ENCODE measurements around the gene POLR1G. TPM values are rescaled to one million over a fixed set of nuclear protein-coding genes. Genes with fewer than 3 reads are reported as not detected.

The POLR1G gene, protein sequence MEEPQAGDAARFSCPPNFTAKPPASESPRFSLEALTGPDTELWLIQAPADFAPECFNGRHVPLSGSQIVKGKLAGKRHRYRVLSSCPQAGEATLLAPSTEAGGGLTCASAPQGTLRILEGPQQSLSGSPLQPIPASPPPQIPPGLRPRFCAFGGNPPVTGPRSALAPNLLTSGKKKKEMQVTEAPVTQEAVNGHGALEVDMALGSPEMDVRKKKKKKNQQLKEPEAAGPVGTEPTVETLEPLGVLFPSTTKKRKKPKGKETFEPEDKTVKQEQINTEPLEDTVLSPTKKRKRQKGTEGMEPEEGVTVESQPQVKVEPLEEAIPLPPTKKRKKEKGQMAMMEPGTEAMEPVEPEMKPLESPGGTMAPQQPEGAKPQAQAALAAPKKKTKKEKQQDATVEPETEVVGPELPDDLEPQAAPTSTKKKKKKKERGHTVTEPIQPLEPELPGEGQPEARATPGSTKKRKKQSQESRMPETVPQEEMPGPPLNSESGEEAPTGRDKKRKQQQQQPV
- total RNA-seq (2013): 3.5 TPM
- polyA plus RNA-seq (1 to 10 TPM in 2 of 3 donors, under 1 TPM in 1; 0.81 to 1.5 (median 1.1) TPM), polyA minus RNA-seq (2.2 and 5.5 TPM in 2 replicates), total RNA-seq (0.25 to 6.1 (median 2.9) reads per million in 11 experiments)

DNA sequence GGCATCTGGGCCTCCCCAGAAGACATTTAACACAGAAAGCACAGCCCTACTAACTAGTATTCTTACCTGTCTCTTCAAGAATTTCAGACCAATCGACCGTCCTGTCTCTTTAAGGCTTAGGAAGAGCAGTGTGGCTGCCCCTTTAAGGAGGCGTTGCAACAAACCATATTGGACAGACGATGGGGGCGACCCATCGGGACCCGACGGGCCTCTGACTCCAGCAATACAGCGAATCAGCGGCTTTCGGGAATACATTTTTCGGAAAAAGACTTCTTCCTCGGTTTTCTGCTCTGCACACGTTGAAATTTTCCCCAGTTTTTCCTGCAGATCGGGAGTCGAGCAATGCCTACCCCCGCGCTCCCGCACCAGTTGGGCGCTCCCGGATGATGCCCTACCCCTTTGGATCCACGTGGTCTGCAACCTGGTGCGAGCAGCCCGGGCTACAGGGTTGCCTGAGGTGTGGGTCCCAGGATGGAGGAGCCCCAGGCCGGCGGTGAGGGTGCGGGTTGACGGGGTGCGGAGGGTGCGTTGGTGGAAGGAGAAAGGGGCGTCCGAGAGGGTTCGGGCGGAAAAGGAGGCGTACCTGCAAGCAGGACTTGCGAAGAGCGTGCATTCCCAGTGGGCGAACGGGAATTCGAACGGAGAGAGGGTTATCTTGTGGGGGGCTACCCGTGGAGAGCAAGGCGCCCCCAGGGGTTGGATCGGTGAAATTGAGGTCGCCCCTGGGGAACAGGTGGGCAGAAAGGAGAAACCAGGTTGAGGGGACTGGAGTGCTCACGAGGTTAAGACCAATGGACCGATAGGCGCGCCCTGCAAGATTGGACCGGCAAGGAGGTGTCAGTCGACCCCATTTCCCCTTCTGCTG is at the start of gene POLR1G:
Gene POLR1G (plus strand): TSS at position 419 of the 865 bp plus-strand sequence. CDS start 53 bp downstream, at position 472.
- H3K4me2 ChIP-seq (replicated peaks; ENCODE audit: extremely low read depth, low read length, poor library complexity, severe bottlenecking): peak within 1 kb of the TSS; percentile 89
- H3K27me3 ChIP-seq (ENCODE audit: control insufficient read depth in 2 of 2, insufficient read depth in 2 of 2, low read length in 2 of 2): peaks cover 28 to 38% of the 10 kb centered on the region in 2 donors
- peak; percentile 49 to 67 (median 51) for DNase-seq
- TF ChIP-seq, protein P1, sequence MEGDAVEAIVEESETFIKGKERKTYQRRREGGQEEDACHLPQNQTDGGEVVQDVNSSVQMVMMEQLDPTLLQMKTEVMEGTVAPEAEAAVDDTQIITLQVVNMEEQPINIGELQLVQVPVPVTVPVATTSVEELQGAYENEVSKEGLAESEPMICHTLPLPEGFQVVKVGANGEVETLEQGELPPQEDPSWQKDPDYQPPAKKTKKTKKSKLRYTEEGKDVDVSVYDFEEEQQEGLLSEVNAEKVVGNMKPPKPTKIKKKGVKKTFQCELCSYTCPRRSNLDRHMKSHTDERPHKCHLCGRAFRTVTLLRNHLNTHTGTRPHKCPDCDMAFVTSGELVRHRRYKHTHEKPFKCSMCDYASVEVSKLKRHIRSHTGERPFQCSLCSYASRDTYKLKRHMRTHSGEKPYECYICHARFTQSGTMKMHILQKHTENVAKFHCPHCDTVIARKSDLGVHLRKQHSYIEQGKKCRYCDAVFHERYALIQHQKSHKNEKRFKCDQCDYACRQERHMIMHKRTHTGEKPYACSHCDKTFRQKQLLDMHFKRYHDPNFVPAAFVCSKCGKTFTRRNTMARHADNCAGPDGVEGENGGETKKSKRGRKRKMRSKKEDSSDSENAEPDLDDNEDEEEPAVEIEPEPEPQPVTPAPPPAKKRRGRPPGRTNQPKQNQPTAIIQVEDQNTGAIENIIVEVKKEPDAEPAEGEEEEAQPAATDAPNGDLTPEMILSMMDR (IDR thresholded peaks at IDR 0.05): no peak
- peak within 1 kb of the TSS; percentile 74 for H3K9ac ChIP-seq (ENCODE audit: insufficient read depth, low read length, poor library complexity, severe bottlenecking)
- no peaks in the 10 kb centered on the region for H3K79me2 ChIP-seq (ENCODE audit: insufficient read depth, low read length)
- H3K36me3 ChIP-seq (replicated peaks in 1 of 2; ENCODE audit: control insufficient read depth in 1 of 2, insufficient read depth in 2 of 2, low read length in 2 of 2): no peaks in the 10 kb centered on the region
- H3K27ac ChIP-seq (ENCODE audit: low read depth in 1 of 2, low read length in 2 of 2): peak within 1 kb of the TSS; percentile 71 to 93
- H2AFZ ChIP-seq (ENCODE audit: insufficient read depth, low read depth, low read length, poor library complexity, severe bottlenecking): peak within 1 kb of the TSS; percentile 93
- H4K20me1 ChIP-seq (ENCODE audit: insufficient read depth, low read length): peaks cover 12% of the 10 kb centered on the region
- peaks cover 57 to 69% of the 10 kb centered on the region in 2 donors for H3K4me1 ChIP-seq (ENCODE audit: control insufficient read depth in 1 of 2, insufficient read depth in 2 of 2, low read length in 2 of 2)
- H3K27ac Mint-ChIP-seq: peak within 1 kb of the TSS; percentile 88 to 100 (median 98)
- peaks cover 37 to 38% (median 37%) of the 10 kb centered on the region in 3 donors for H3K27me3 Mint-ChIP-seq (ENCODE audit: low read depth in 3 of 3)
- H3K36me3 Mint-ChIP-seq: peaks cover 5 to 8% of the 10 kb centered on the region in 2 donors
- WGBS (ENCODE audit: insufficient coverage): under 1% methylated on average over 51 of the region's 51 CpGs
- intact Hi-C loops (cut with micrococcal nuclease): loop anchor here in 1 of 2 donors (5.0 to 10.0 kb wide), 2 partner anchors 34 to 228 kb away; partner anchors contain the start of genes EML2 and ERCC2
- peaks cover 50% of the 10 kb centered on the region for H3K4me1 Mint-ChIP-seq
- peaks cover 4 to 14% of the 10 kb centered on the region in 2 donors for H3K9me3 ChIP-seq (replicated peaks in 1 of 2; ENCODE audit: control insufficient read depth in 1 of 2, insufficient read depth in 1 of 2, low read length in 2 of 2)
- H3K4me3 Mint-ChIP-seq: peak within 1 kb of the TSS; percentile 81 to 95
- H3K9me3 Mint-ChIP-seq: peaks cover 0 to 12% (median 6%) of the 10 kb centered on the region in 7 donors
- H3K4me3 ChIP-seq (replicated peaks in 1 of 3; ENCODE audit: low read depth in 2 of 3, low read length in 3 of 3): peak within 1 kb of the TSS; percentile 62 to 91 (median 73)
